Colonic mucosa (tissue), 4 donors: ENCODE results near the gene TMEM266. TPM values are rescaled to one million over a fixed set of nuclear protein-coding genes. Genes with fewer than 3 reads are reported as not detected.

Experiments used
- DNase-seq: peaks from one replicate; pipeline ENCODE4 v3.0.0-alpha.2; 2020
- H3K27ac ChIP-seq: fragments of 200-600 bp; one replicate; pipeline ENCODE4 v1.8.0; 2021
- H3K27me3 ChIP-seq: fragments of 200-600 bp; one replicate; pipeline ENCODE4 v1.8.0; 2021
- H3K36me3 ChIP-seq: fragments of 200-600 bp; one replicate; pipeline ENCODE4 v1.8.0; 2021
- H3K4me1 ChIP-seq: fragments of 200-600 bp; one replicate; pipeline ENCODE4 v1.8.0; 2021; ENCODE audit warnings: mild to moderate bottlenecking
- H3K4me3 ChIP-seq: fragments of 200-600 bp; one replicate; pipeline ENCODE4 v1.8.0; 2021
- H3K9ac ChIP-seq, 2 donors: one replicate each; pipeline ENCODE4 v1.7.0; 2013; ENCODE audit warnings: control low read depth in 2 of 2, low read depth in 2 of 2, low read length in 2 of 2
- H3K9me3 ChIP-seq: fragments of 200-600 bp; one replicate; pipeline ENCODE4 v1.8.0; 2021
- CTCF ChIP-seq: fragments of 200-600 bp; IDR thresholded peaks from one replicate; pipeline ENCODE4 v1.8.0; 2022; ENCODE audit warnings: antibody characterized with exemption, mild to moderate bottlenecking
- intact Hi-C: fragments of 100-400 bp; cut with DNase I; formaldehyde crosslinking; loops from one replicate; pipeline ENCODE4 v1.14.1; 2022
- total RNA-seq, 2 donors: library from RNA; stranded (reverse); fragmentation: NEBNext Ultra II Directional in 1 of 2; extraction: Animal tissue kit (Norgen Biotek cat#: 25700) in 1 of 2; gene quantifications; one replicate each; pipeline ENCODE4 v1.2.1, GENCODE V29; 2021
- donor health status: healthy.
- donor health status: DM: no; HTN: no; CAD: no.
- donor health status: DM: no; HTN: no; CAD: no.

The TMEM266 gene
- total RNA-seq, 2 donors from 2014 or later, result not detected

- Histone ChIP-seq H3K27ac (no peak overlapping the region), H3K36me3 (no peaks in the 10 kb centered on the region), H3K4me1 (no peaks in the 10 kb centered on the region), H3K27me3 (no peaks in the 10 kb centered on the region), H3K4me3 (no peak overlapping the region), H3K9me3 (no peaks in the 10 kb centered on the region), H3K9ac (no peak overlapping the region)
- no peak for DNase-seq
- no peak for TF ChIP-seq CTCF
- intact Hi-C loops, result no loop called here
Measured at GRCh38 chr15:76162036-76162398, 102.2 kb downstream of the TMEM266 start.

- no peaks in the 10 kb centered on the region for H3K9me3 ChIP-seq
Measured at GRCh38 chr15:76162784-76163456, 103.1 kb downstream of the TMEM266 start.

GRCh38 chr15:76163457-76164295, 103.9 kb downstream of the TMEM266 start:
- no peaks in the 10 kb centered on the region for H3K36me3 ChIP-seq
- no peak for TF ChIP-seq CTCF
- H3K4me3 ChIP-seq, result no peak overlapping the region
- intact Hi-C loops, result no loop called here
- peak; percentile 63 for DNase-seq
- H3K9ac ChIP-seq, result no peak overlapping the region
- H3K4me1 ChIP-seq, result no peaks in the 10 kb centered on the region
- H3K27ac ChIP-seq, result peak overlapping the region; percentile 21
- no peaks in the 10 kb centered on the region for H3K27me3 ChIP-seq
- H3K9me3 ChIP-seq, result no peaks in the 10 kb centered on the region

More at GRCh38 chr15:76162784-76163456, 103.1 kb downstream of the TMEM266 start:
- peak overlapping the region in 1 of 2 donors; percentile 12 for H3K9ac ChIP-seq
- no peak overlapping the region for H3K4me3 ChIP-seq
- no peaks in the 10 kb centered on the region for H3K36me3 ChIP-seq
- H3K27me3 ChIP-seq, result no peaks in the 10 kb centered on the region
- no peak for DNase-seq
- H3K27ac ChIP-seq, result peak overlapping the region; percentile 21
- no peak for TF ChIP-seq CTCF
- intact Hi-C loops, result no loop called here
- no peaks in the 10 kb centered on the region for H3K4me1 ChIP-seq

- Histone ChIP-seq H3K9me3 (no peaks in the 10 kb centered on the region), H3K27ac (no peak overlapping the region), H3K4me3 (no peak overlapping the region), H3K27me3 (no peaks in the 10 kb centered on the region), H3K9ac (no peak overlapping the region), H3K36me3 (no peaks in the 10 kb centered on the region), H3K4me1 (no peaks in the 10 kb centered on the region)
- TF ChIP-seq CTCF, result no peak
- intact Hi-C loops, result no loop called here
- DNase-seq, result no peak
Measured at GRCh38 chr15:76164602-76165001, 104.8 kb downstream of the TMEM266 start.

GRCh38 chr15:76165951-76166350, 106.2 kb downstream of the TMEM266 start:
- Histone ChIP-seq H3K36me3 (no peaks in the 10 kb centered on the region), H3K4me3 (no peak overlapping the region), H3K9ac (no peak overlapping the region), H3K4me1 (no peaks in the 10 kb centered on the region), H3K27ac (no peak overlapping the region), H3K9me3 (no peaks in the 10 kb centered on the region), H3K27me3 (no peaks in the 10 kb centered on the region)
- no peak for TF ChIP-seq CTCF
- DNase-seq, result no peak
- intact Hi-C loops, result no loop called here
